GM23338 (cell line): ENCODE measurements around the gene NHSL1. TPM values are rescaled to one million over a fixed set of nuclear protein-coding genes. Genes with fewer than 3 reads are reported as not detected.

ENCODE experiments used
- ATAC-seq: fragments of 200-7000 bp; cut with Tn5 transposase; 3 replicates; pipeline ENCODE4 v1.9.1; 2020
- DNase-seq: peaks from one replicate; pipeline ENCODE4 v3.0.0-alpha.2; 2015; ENCODE audit warnings: low spot score
- H2AFZ ChIP-seq: fragments of 200-600 bp; sonication (generic); 2 replicates; pipeline ENCODE4 v1.8.0; 2016; ENCODE audit warnings: antibody characterized with exemption, mild to moderate bottlenecking, moderate library complexity
- H3F3A ChIP-seq: fragments of 200-600 bp; sonication (generic); replicated peaks from 2 replicates; pipeline ENCODE4 v1.8.0; 2017; ENCODE audit warnings: antibody characterized with exemption, mixed run types, low read depth
- H3K27ac ChIP-seq: fragments of 200-600 bp; sonication (generic); 2 replicates; pipeline ENCODE4 v1.6.1; 2016; ENCODE audit warnings: low read depth
- H3K27me3 ChIP-seq: fragments of 200-600 bp; sonication (generic); 2 replicates; pipeline ENCODE4 v1.8.0; 2016; ENCODE audit warnings: mild to moderate bottlenecking, mixed run types, moderate library complexity; ENCODE audit not compliant: insufficient read depth
- H3K36me3 ChIP-seq: fragments of 200-600 bp; sonication (generic); 2 replicates; pipeline ENCODE4 v1.8.0; 2016; ENCODE audit warnings: mild to moderate bottlenecking; ENCODE audit not compliant: insufficient read depth
- H3K4me1 ChIP-seq: fragments of 200-600 bp; sonication (generic); 2 replicates; pipeline ENCODE4 v1.8.0; 2016; ENCODE audit warnings: mild to moderate bottlenecking, moderate library complexity; ENCODE audit not compliant: insufficient read depth
- H3K4me2 ChIP-seq: fragments of 200-600 bp; sonication (generic); 2 replicates; pipeline ENCODE4 v1.7.1; 2017; ENCODE audit warnings: mixed run types
- H3K4me3 ChIP-seq: fragments of 200-600 bp; sonication (generic); 2 replicates; pipeline ENCODE4 v1.6.1; 2016; ENCODE audit warnings: mixed run types
- H3K79me2 ChIP-seq: fragments of 200-600 bp; sonication (generic); replicated peaks from 2 replicates; pipeline ENCODE4 v1.8.0; 2017; ENCODE audit warnings: mild to moderate bottlenecking; ENCODE audit not compliant: insufficient read depth
- H3K9me2 ChIP-seq: fragments of 200-600 bp; sonication (generic); 2 replicates; pipeline ENCODE4 v1.8.0; 2017; ENCODE audit not compliant: insufficient read depth
- H4K20me1 ChIP-seq: fragments of 200-600 bp; sonication (generic); replicated peaks from 2 replicates; pipeline ENCODE4 v1.8.0; 2017; ENCODE audit warnings: mild to moderate bottlenecking; ENCODE audit not compliant: insufficient read depth
- H3K27ac Mint-ChIP-seq: 2 replicates; pipeline ENCODE4 v1.8.0; 2020; ENCODE audit warnings: inconsistent platforms, mild to moderate bottlenecking, moderate library complexity, mixed read lengths
- H3K27me3 Mint-ChIP-seq: 3 replicates; pipeline ENCODE4 v1.8.0; 2022; ENCODE audit warnings: low read depth, mild to moderate bottlenecking, moderate library complexity, mixed read lengths, inconsistent platforms; ENCODE audit not compliant: insufficient read depth, poor library complexity
- H3K36me3 Mint-ChIP-seq: 3 replicates; pipeline ENCODE4 v1.8.0; 2021; ENCODE audit warnings: low read depth, mild to moderate bottlenecking, inconsistent platforms, moderate library complexity, mixed read lengths
- H3K4me1 Mint-ChIP-seq: 3 replicates; pipeline ENCODE4 v1.8.0; 2020; ENCODE audit warnings: mild to moderate bottlenecking, inconsistent platforms, mixed read lengths
- H3K4me3 Mint-ChIP-seq: 3 replicates; pipeline ENCODE4 v1.8.0; 2021; ENCODE audit warnings: moderate library complexity, mild to moderate bottlenecking, inconsistent platforms, mixed read lengths
- H3K9me3 Mint-ChIP-seq: 3 replicates; pipeline ENCODE4 v1.8.0; 2020; ENCODE audit warnings: moderate library complexity, mild to moderate bottlenecking, inconsistent platforms, mixed read lengths
- CREB1 ChIP-seq: fragments of 250-450 bp; sonication (Bioruptor Pico); IDR thresholded peaks from 2 replicates; pipeline ENCODE4 v1.5.0; 2020; ENCODE audit warnings: low read depth, mild to moderate bottlenecking, moderate library complexity
- EZH2 ChIP-seq: fragments of 200-600 bp; sonication (generic); IDR thresholded peaks from one replicate; pipeline ENCODE4 v1.8.0; 2017; ENCODE audit warnings: antibody characterized with exemption, mild to moderate bottlenecking, low read depth; ENCODE audit not compliant: unreplicated experiment
- EZH2phosphoT487 ChIP-seq: fragments of 200-600 bp; sonication (generic); IDR thresholded peaks from one replicate; pipeline ENCODE4 v1.8.1; 2018; ENCODE audit warnings: antibody characterized with exemption; ENCODE audit not compliant: unreplicated experiment
- JUNB ChIP-seq: IDR thresholded peaks from one replicate; pipeline ENCODE4 v1.6.1; 2016; ENCODE audit warnings: antibody characterized with exemption; ENCODE audit not compliant: unreplicated experiment
- NANOG ChIP-seq: IDR thresholded peaks from 2 replicates; pipeline ENCODE4 v1.6.1; 2016; ENCODE audit warnings: antibody characterized with exemption, borderline replicate concordance
- POLR2AphosphoS5 ChIP-seq: IDR thresholded peaks from 2 replicates; pipeline ENCODE4 v1.6.1; 2016; ENCODE audit warnings: antibody characterized with exemption, low read depth
- STAT1 ChIP-seq: IDR thresholded peaks from one replicate; pipeline ENCODE4 v1.6.1; 2016; ENCODE audit warnings: antibody characterized with exemption; ENCODE audit not compliant: unreplicated experiment
- ZNF114 ChIP-seq: fragments of 250-450 bp; sonication (Bioruptor Pico); IDR thresholded peaks from 2 replicates; pipeline ENCODE4 v1.5.0; 2020; ENCODE audit warnings: mild to moderate bottlenecking, moderate library complexity
- ZNF331 ChIP-seq: fragments of 250-450 bp; sonication (Bioruptor Pico); IDR thresholded peaks from 2 replicates; pipeline ENCODE4 v1.5.0; 2020; ENCODE audit warnings: low read depth, mild to moderate bottlenecking, moderate library complexity
- polyA plus RNA-seq: library from polyadenylated mRNA; unstranded; fragments of >200 nt; fragmentation: Nextera tagmentation; extraction: Ambion mirVana; gene quantifications from 2 replicates; pipeline ENCODE4 v1.2.1, GENCODE V29; 2016
- total RNA-seq: library from RNA; depleted of rRNA; stranded (reverse); fragments of >200 nt; shearing (Covaris generic); gene quantifications from 2 replicates; pipeline ENCODE4 v1.2.3, GENCODE V29; 2014
- TF ChIP-seq, protein P1 (sequence below): IDR thresholded peaks from 2 replicates; pipeline ENCODE4 v1.6.1; 2016; ENCODE audit warnings: antibody characterized with exemption
- TF ChIP-seq, protein P2 (sequence below), 2 experiments: fragments of 200-600 bp in 1 of 2; sonication (generic) in 1 of 2; conservative IDR thresholded peaks; 2 replicates each; pipeline versions ENCODE4 v1.5.1 to v1.6.1; 2016 to 2017; ENCODE audit warnings: antibody characterized with exemption in 2 of 2, low read depth in 2 of 2, mild to moderate bottlenecking in 2 of 2, moderate library complexity in 1 of 2
- TF ChIP-seq, protein P3 (sequence below): fragments of 250-450 bp; sonication (Bioruptor Pico); IDR thresholded peaks from 2 replicates; pipeline ENCODE4 v1.5.0; 2020; ENCODE audit warnings: mild to moderate bottlenecking, moderate library complexity

The NHSL1 gene
- total and polyA plus RNA-seq, 2 experiments from 2014 or later, result 11.2 to 24.5 TPM

DNA sequence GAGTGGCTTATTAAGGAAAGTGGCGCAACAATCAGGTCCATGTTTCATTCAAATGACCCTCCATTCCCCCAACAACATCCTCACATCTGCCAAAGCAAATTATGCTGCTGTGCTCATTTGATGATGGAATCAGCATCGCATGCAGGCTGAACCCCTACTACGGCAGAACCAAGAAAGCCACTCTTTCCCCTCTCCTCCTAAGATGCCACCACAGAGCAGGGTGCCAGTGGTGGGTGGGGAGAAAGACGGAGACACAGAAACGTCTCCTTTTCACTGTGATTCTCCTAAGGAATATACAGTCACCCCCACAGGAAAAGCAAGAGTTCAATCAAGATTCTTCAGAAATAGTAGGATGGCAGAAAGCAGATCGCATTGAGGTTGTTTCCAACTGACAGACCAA, 78.2 kb downstream of the NHSL1 start (continued):
- TF ChIP-seq, protein P1, sequence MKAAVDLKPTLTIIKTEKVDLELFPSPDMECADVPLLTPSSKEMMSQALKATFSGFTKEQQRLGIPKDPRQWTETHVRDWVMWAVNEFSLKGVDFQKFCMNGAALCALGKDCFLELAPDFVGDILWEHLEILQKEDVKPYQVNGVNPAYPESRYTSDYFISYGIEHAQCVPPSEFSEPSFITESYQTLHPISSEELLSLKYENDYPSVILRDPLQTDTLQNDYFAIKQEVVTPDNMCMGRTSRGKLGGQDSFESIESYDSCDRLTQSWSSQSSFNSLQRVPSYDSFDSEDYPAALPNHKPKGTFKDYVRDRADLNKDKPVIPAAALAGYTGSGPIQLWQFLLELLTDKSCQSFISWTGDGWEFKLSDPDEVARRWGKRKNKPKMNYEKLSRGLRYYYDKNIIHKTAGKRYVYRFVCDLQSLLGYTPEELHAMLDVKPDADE, result no peak
- TF ChIP-seq, protein P2, sequence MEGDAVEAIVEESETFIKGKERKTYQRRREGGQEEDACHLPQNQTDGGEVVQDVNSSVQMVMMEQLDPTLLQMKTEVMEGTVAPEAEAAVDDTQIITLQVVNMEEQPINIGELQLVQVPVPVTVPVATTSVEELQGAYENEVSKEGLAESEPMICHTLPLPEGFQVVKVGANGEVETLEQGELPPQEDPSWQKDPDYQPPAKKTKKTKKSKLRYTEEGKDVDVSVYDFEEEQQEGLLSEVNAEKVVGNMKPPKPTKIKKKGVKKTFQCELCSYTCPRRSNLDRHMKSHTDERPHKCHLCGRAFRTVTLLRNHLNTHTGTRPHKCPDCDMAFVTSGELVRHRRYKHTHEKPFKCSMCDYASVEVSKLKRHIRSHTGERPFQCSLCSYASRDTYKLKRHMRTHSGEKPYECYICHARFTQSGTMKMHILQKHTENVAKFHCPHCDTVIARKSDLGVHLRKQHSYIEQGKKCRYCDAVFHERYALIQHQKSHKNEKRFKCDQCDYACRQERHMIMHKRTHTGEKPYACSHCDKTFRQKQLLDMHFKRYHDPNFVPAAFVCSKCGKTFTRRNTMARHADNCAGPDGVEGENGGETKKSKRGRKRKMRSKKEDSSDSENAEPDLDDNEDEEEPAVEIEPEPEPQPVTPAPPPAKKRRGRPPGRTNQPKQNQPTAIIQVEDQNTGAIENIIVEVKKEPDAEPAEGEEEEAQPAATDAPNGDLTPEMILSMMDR (conservative IDR thresholded peaks at IDR 0.05; ENCODE audit: low read depth in 2 of 2), result no peak
- no peak for TF ChIP-seq JUNB
- no peak for TF ChIP-seq EZH2phosphoT487
- no peak for TF ChIP-seq EZH2

DNA sequence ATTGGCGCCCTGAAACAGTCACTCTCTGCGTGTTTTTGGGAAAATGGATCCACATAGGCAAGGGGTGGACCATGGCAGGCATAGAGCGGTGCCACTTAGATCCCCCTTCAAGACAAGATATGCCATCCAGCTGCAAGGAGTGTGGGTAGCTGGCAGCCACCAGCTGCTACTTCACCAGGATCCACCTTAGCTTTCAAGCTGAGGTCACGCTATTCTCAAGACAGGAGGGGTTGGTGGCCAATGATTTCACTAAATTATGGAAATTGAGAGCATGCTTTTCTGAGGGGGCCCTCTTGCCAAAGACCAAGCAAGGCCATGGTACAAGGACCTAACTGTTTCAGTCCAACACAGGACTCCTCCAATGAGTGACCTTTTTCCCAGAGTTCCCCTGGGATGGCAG, 78.9 kb downstream of the NHSL1 start:
- Histone ChIP-seq H4K20me1 (no peaks in the 10 kb centered on the region; the same call in 1 of the 2 replicates), H3K27ac (no peak overlapping the region), H3K36me3 (no peaks in the 10 kb centered on the region; the same call in 1 of the 2 replicates), H2AFZ (no peak overlapping the region), H3K9me2 (no peaks in the 10 kb centered on the region), H3K4me2 (no peak overlapping the region), H3K79me2 (no peaks in the 10 kb centered on the region), H3K27me3 (no peaks in the 10 kb centered on the region), H3K4me1 (no peaks in the 10 kb centered on the region), H3K4me3 (no peak overlapping the region), H3F3A (no peaks in the 10 kb centered on the region)
- Mint-ChIP-seq H3K4me3 (no peak overlapping the region), H3K36me3 (peaks cover 41% of the 10 kb centered on the region), H3K27me3 (peaks cover 10% of the 10 kb centered on the region), H3K27ac (no peak overlapping the region), H3K4me1 (no peaks in the 10 kb centered on the region), H3K9me3 (no peaks in the 10 kb centered on the region)
- no peak for DNase-seq
- no peak for TF ChIP-seq POLR2AphosphoS5
- no peak for TF ChIP-seq EZH2phosphoT487
- TF ChIP-seq EZH2, result no peak
- TF ChIP-seq, protein P1, result no peak
- TF ChIP-seq, protein P2 (conservative IDR thresholded peaks at IDR 0.05; ENCODE audit: low read depth in 2 of 2), result no peak
- TF ChIP-seq JUNB, result no peak
- no peak for TF ChIP-seq ZNF114
- no peak for TF ChIP-seq NANOG
- no peak for TF ChIP-seq STAT1
- TF ChIP-seq ZNF331 (CRISPR knock-in tag), result no peak
- TF ChIP-seq CREB1, result no peak
- TF ChIP-seq, protein P3, sequence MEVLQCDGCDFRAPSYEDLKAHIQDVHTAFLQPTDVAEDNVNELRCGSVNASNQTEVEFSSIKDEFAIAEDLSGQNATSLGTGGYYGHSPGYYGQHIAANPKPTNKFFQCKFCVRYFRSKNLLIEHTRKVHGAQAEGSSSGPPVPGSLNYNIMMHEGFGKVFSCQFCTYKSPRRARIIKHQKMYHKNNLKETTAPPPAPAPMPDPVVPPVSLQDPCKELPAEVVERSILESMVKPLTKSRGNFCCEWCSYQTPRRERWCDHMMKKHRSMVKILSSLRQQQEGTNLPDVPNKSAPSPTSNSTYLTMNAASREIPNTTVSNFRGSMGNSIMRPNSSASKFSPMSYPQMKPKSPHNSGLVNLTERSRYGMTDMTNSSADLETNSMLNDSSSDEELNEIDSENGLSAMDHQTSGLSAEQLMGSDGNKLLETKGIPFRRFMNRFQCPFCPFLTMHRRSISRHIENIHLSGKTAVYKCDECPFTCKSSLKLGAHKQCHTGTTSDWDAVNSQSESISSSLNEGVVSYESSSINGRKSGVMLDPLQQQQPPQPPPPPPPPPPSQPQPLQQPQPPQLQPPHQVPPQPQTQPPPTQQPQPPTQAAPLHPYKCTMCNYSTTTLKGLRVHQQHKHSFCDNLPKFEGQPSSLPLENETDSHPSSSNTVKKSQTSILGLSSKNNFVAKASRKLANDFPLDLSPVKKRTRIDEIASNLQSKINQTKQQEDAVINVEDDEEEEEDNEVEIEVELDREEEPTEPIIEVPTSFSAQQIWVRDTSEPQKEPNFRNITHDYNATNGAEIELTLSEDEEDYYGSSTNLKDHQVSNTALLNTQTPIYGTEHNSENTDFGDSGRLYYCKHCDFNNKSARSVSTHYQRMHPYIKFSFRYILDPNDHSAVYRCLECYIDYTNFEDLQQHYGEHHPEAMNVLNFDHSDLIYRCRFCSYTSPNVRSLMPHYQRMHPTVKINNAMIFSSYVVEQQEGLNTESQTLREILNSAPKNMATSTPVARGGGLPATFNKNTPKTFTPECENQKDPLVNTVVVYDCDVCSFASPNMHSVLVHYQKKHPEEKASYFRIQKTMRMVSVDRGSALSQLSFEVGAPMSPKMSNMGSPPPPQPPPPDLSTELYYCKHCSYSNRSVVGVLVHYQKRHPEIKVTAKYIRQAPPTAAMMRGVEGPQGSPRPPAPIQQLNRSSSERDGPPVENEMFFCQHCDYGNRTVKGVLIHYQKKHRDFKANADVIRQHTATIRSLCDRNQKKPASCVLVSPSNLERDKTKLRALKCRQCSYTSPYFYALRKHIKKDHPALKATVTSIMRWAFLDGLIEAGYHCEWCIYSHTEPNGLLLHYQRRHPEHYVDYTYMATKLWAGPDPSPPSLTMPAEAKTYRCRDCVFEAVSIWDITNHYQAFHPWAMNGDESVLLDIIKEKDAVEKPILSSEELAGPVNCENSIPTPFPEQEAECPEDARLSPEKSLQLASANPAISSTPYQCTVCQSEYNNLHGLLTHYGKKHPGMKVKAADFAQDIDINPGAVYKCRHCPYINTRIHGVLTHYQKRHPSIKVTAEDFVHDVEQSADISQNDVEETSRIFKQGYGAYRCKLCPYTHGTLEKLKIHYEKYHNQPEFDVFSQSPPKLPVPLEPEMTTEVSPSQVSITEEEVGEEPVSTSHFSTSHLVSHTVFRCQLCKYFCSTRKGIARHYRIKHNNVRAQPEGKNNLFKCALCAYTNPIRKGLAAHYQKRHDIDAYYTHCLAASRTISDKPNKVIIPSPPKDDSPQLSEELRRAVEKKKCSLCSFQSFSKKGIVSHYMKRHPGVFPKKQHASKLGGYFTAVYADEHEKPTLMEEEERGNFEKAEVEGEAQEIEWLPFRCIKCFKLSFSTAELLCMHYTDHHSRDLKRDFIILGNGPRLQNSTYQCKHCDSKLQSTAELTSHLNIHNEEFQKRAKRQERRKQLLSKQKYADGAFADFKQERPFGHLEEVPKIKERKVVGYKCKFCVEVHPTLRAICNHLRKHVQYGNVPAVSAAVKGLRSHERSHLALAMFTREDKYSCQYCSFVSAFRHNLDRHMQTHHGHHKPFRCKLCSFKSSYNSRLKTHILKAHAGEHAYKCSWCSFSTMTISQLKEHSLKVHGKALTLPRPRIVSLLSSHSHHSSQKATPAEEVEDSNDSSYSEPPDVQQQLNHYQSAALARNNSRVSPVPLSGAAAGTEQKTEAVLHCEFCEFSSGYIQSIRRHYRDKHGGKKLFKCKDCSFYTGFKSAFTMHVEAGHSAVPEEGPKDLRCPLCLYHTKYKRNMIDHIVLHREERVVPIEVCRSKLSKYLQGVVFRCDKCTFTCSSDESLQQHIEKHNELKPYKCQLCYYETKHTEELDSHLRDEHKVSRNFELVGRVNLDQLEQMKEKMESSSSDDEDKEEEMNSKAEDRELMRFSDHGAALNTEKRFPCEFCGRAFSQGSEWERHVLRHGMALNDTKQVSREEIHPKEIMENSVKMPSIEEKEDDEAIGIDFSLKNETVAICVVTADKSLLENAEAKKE, result no peak
- ATAC-seq, result no peak
